RWPE1 (cell line): ENCODE measurements around the gene WNT4.
"Not testable (repeated sequence)": the region's sequence is repeated elsewhere in the genome, so short reads cannot be mapped to it uniquely, and the experiment has no call there.

Experiments
- CTCF ChIA-PET: fragments of 350-600 bp; sonication (Branson Sonifier 250); formaldehyde crosslinking; extraction: SDS; loops from one replicate; lab custom pipeline; 2021; lab: Yijun Ruan, JAX
- POLR2A ChIA-PET: fragments of 400-600 bp; formaldehyde crosslinking; extraction: SDS; loops from one replicate; lab custom pipeline; 2020; ENCODE audit warnings: antibody characterized with exemption; ENCODE audit not compliant: low non-redundant PET; lab: Yijun Ruan, JAX
- DNase-seq: peaks from one replicate; pipeline ENCODE4 v3.0.0; 2012; ENCODE audit warnings: low spot score
- H3K27ac ChIP-seq: fragments of 450-650 bp; 2 replicates; pipeline ENCODE4 v1.5.1; 2017
- TF ChIP-seq, protein P1 (sequence below): fragments of 450-650 bp; conservative IDR thresholded peaks from 2 replicates; pipeline ENCODE4 v1.5.1; 2017; ENCODE audit warnings: low read depth, mild to moderate bottlenecking

Gene WNT4

DNA sequence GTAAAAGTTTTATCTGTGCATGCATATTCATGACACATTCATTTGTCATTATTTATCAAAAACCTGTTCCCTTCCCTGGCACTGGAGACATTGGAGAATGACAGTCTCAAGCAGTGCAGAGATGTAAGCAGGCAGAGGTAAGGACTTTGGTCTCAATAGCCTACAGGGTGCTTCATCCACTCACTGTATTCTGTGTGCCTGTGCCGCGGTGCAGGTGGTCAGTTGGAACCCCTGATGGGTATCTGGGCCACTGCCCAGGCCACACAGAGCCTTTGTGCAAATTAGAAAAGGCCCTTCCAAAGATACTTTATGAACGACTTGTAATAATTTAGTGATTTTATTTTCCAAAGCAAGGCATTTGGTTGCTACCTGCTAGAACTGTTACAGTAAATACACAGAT, 46.4 kb downstream of the WNT4 start:
- TF ChIP-seq, protein P1, sequence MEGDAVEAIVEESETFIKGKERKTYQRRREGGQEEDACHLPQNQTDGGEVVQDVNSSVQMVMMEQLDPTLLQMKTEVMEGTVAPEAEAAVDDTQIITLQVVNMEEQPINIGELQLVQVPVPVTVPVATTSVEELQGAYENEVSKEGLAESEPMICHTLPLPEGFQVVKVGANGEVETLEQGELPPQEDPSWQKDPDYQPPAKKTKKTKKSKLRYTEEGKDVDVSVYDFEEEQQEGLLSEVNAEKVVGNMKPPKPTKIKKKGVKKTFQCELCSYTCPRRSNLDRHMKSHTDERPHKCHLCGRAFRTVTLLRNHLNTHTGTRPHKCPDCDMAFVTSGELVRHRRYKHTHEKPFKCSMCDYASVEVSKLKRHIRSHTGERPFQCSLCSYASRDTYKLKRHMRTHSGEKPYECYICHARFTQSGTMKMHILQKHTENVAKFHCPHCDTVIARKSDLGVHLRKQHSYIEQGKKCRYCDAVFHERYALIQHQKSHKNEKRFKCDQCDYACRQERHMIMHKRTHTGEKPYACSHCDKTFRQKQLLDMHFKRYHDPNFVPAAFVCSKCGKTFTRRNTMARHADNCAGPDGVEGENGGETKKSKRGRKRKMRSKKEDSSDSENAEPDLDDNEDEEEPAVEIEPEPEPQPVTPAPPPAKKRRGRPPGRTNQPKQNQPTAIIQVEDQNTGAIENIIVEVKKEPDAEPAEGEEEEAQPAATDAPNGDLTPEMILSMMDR = no peak
- ChIA-PET CTCF (no interaction called here), POLR2A (no interaction called here)
- no peak for DNase-seq
- no peak overlapping the region for H3K27ac ChIP-seq

DNA sequence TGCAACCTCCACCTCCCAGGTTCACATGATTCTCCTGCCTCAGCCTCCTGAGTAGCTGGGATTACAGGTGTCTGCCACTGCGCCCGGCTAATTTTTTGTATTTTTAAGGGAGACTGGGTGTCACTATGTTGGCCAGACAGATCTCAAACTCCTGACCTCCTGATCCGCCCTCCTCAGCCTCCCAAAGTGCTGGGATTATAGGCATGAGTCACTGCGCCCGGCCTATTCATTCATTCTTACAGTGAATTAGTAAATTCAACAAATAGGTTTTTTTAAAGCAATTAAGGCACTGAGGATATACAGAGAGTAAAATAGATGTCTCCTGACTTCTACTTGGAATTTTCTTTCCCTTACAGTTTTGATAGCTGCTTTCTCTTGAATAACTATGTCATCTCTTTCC, 46.9 kb downstream of the WNT4 start:
- DNase-seq = no peak
- H3K27ac ChIP-seq = no peak overlapping the region
- ChIA-PET CTCF (no interaction called here), POLR2A (no interaction called here)
- TF ChIP-seq, protein P1 = no peak

DNA sequence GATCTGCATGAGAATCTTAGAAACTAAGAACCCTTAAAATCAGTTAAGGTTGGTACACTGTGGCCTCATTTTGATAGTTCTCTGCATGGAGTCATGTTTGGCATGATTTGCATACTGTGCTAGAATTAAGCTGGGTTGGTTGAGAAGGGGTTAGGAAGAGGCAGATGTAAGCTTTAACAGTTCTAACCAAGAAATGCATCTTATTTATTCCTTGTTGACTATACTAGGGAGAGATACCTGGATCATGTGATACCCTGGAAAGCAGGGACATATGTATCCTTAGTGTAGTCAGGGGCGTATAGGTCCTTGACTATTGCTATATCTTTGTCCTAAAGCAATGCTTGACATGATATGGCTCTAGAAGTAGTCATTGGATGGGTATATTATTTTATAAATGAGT, 49.4 kb downstream of the WNT4 start:
- TF ChIP-seq, protein P1 = no peak
- H3K27ac ChIP-seq = no peak overlapping the region
- DNase-seq = no peak
- ChIA-PET POLR2A (no interaction called here), CTCF (no interaction called here)

DNA sequence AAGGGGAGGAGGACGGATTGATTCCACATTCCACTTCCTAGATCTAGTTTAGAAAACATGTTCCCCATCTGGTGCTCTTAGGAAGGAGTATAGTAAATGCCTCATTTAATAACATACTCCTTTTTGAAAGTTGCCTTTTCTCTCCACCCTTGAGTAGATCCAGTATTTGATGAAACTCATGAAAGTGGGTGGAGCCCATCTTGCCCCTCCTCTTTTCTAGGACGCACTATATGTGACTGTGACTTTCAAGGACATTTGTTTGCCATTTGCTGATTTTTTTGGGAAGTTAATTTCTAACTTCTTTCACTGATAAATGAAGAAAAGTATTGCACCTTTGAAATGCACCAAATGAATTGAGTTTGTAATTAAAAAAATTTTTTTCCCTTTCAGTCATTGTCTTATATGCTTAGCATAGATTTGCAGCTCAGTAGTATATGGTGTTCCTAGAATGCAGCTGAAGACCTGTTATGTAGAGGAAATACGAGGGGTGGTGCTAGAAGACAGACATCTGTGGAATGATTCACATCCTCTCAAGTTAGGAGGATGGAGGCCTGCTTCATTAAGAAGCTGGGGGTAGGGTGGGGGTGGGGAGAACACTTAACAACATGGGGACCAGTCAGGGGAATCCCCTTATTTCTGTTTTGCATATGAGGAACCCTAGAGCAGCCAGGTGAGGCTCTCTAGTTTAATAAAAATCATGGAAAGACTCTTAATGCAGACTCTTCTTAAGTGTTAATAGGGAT, 50.7 kb downstream of the WNT4 start:
- H3K27ac ChIP-seq, POLR2A ChIA-PET: not testable (repeated sequence)
- CTCF ChIA-PET = interaction anchor here (1.0 kb wide), 1 partner anchor 11 kb away, joined by 6 read pairs; no protein-coding TSS in a partner anchor
- peak; percentile 17 for DNase-seq

DNA sequence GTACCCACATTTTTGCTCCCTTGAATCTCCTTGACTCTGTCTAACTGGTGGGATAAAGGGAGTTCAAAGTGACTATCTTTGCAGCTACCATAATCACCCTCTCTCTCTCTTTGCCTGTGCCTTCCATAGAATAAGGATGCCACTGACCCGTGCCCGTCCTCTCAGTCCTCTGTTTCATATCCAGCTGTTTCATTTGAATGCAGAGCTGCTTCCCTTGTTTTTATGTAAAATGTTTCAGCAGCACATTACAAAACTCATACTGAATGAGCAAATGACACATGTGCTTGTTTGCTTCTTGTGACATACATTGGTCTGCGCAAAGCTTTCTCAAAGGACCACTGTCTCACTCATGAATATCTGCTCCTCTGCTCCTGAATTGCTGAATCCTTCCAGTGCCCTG, 52.0 kb downstream of the WNT4 start:
- H3K27ac ChIP-seq = no peak overlapping the region
- DNase-seq = no peak
- POLR2A ChIA-PET = no interaction called here
- TF ChIP-seq, protein P1 = no peak
- CTCF ChIA-PET = no interaction called here

DNA sequence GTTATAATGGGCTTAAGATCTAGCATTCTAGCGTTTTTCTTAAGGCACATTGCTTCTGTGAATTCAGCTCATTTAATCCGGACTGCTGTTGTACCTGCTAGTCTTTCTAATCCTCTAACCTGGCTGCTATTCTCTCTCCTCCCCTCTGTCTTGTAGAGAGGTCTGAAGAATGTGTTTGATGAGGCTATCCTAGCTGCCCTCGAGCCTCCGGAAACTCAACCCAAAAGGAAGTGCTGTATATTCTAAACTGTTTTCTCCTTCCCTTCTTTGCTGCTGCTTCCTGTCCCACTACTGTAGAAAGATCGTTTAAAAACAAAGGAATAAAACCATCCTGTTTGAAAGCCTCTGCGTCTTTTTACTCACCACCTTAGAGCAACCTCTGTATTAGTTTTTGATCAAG, 53.1 kb downstream of the WNT4 start:
- ChIA-PET CTCF (interaction anchor here (0.6 kb wide), 1 partner anchor 23 kb away, joined by 4 read pairs; no protein-coding TSS in a partner anchor), POLR2A (no interaction called here)
- TF ChIP-seq, protein P1 = no peak
- no peak for DNase-seq
- H3K27ac ChIP-seq = no peak overlapping the region

DNA sequence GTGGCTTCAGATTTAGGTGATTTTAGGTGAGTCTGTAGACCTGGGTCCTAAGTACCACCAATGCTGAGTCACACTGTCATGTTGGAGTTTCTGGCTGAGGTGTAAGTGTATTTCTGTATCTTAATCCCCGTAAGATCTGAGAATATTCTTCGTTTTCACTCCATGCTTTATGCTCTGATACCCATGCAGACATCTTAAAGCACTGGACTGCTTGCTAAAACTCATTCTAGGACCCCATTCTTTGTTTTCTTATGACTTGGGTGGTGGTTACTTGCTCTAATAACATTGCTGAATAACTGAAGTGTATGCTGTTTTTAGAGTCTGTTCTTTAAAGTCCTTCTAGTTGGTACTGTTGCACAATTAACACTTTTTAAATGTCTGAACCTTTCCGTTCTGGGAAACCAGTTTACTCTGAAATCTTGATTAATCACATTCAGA, 53.7 kb downstream of the WNT4 start:
- ChIA-PET POLR2A (no interaction called here), CTCF (interaction anchor here (0.6 kb wide), 1 partner anchor 23 kb away, joined by 4 read pairs; no protein-coding TSS in a partner anchor)
- TF ChIP-seq, protein P1 = no peak
- DNase-seq = no peak
- no peak overlapping the region for H3K27ac ChIP-seq
